ENCODE data around the gene ATG16L1.

The ATG16L1 gene

GRCh38 chr2:233251306-233252116 is at the start of gene ATG16L1:
ATG16L1 (plus strand) TSS chr2:233251673; CDS start chr2:233251828, 155 bp downstream.
- peak; percentile 76 to 94 for DNase-seq

GRCh38 chr2:233202531-233202944 is 48.9 kb upstream of the ATG16L1 start:
- no peak for DNase-seq

DNA sequence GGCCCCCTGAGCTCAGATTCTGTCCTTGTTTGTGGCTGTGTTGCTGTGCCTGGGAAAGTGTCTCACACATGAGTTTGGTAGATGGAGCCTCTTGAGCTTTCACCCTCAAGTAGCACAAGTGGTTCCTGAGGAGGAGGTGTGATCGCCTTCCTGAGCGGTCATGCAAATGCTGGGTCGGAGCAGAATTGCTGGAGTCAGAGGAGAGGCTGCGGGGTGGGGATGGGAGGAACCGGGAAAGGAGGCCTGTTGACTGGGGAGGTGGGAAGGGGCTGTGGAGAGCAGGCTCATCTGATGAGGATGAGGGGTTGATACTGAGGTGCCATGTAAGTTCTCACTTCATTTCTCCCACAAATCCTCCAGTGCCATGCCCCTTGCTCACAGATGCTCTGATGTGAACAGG is 48.4 kb upstream of the ATG16L1 start:
- DNase-seq, result no peak

DNA sequence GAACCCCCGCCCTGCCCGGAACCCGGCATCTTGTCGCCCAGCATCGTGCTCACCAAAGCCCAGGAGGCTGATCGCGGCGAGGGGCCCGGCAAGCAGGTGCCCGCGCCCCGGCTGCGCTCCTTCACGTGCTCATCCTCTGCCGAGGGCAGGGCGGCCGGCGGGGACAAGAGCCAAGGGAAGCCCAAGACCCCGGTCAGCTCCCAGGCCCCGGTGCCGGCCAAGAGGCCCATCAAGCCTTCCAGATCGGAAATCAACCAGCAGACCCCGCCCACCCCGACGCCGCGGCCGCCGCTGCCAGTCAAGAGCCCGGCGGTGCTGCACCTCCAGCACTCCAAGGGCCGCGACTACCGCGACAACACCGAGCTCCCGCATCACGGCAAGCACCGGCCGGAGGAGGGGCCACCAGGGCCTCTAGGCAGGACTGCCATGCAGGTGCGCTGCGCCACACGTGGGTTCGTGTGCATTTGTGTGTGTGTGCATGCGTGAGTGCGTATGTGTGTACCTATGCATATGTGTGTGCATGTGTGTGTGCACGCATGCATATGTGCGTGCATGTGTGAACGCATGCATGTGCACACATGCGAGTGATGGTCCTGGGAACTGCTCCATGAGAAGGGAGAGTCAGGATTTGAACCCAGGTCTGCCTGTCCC is 47.1 kb upstream of the ATG16L1 start:
- no peak for DNase-seq

DNA sequence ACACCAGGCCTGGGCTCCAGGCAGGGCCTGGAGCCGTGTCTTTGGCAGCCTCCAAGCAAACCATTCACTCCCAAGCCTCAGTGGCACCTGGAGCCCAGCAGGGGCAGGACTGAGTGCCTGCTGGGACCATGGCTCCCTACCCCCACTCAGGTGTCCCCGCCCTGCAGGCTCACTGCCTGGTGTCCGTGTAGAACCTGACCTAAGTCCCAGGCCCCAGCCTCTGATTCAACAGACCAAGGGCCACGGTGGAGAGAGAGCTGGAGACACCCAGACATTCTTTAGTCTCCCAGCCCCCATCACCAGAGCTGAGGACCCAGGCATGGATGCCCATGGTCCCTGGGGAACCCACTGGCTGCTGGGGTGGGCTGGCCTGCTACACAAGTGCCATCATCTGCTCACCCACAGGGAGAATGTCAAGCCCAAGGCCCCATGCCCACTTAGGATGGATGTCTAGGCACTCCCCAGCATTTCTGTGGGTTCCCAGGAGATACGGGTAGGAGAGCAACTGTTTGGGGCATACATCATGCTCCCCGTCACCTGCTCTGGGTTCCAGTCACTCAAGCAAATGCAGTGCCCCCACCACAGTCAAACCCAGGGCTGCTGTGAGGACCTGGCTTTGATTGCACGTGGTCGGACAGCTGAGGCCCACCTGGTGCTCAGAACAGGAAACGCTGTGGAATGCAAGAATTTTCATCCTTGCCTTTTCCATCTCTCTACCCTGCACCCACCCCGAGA is 42.9 kb upstream of the ATG16L1 start:
- DNase-seq, result no peak

GRCh38 chr2:233209117-233209532 is 42.3 kb upstream of the ATG16L1 start:
- no peak for DNase-seq

DNA sequence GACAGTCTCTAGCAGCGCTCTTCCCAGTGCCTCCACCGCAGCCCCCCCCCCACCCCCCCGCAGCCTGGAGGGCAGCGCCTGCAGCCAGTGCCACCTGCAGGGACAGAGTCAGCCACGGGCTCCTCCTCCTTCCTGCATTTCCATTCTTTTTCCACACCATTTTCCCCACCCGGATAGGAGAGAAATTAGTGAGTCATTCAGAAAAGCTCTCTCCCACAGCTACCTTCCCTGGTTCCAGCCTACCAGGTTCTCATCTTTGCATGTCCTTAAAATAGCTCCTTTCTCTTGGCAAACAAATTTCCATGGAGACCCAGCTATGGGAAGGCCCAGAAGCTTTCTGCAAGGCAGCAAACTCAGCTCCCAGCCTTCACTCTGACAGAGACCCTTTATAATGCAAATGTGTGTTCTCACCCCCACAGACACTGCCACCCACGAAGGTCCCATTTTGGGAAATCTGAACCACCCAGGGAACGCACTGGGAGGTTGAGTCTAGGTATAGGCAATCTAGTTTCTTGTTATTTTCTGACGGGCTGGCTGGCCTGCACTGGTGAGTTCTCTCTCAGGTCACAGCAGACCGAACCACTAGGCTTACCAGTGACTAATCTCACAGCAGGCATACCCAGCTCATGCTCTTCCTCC is 41.8 kb upstream of the ATG16L1 start:
- DNase-seq, result no peak

DNA sequence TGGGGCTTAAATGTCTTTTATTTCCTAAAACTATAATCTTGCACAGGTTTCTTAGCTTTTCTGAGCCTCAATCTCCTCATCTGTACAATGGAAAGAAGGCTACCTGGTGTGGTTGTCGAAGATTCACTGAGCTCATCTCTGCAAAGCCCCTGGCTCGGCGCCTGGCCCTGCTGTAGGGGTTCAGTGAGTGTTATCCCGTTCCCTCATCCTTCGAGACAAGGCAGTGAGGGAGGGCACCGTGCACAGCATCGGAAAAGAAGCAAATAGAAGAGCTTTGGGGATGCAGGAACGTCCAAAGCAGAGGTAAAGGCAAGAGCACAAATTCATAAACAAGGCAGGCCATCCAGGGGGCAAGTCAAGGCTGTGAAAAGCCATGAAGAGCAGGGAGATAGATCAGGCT is 41.2 kb upstream of the ATG16L1 start:
- no peak for DNase-seq

DNA sequence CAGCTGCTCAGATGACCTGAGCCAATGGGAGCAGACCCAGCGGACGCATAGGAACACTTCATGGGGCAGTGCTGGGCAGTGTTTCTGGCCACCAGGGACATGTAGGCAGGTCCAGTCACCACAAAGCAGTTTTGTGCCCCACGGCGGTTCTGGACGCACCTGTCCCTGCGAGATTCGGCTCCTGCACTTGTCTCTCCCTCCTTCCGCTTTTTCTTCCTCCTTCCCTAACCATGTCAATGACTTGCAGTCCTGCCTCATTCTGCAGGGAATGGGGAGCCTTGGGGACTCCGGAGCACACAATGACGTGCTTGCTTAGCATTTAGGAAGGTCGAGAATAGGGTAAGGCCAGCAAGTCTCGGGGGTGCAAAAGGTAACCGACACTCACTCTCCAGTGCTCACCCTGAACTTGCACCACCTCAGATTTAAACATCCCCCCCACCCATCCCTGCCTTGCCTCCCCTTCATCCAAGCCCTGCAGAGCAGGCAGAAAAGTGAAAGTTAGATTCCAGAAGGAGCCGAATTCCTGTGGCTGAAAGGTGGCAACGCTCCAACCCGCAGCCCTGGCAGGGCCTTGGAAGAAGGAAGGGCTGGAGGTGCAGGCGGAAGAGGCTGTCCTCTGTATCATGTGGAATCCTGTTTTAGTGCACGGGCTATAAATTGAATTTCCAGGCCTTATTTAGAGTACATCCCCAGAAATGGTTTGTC is 40.5 kb upstream of the ATG16L1 start:
- no peak for DNase-seq

- DNase-seq, result no peak
Measured at GRCh38 chr2:233211548-233211895, 40.0 kb upstream of the ATG16L1 start.

DNA sequence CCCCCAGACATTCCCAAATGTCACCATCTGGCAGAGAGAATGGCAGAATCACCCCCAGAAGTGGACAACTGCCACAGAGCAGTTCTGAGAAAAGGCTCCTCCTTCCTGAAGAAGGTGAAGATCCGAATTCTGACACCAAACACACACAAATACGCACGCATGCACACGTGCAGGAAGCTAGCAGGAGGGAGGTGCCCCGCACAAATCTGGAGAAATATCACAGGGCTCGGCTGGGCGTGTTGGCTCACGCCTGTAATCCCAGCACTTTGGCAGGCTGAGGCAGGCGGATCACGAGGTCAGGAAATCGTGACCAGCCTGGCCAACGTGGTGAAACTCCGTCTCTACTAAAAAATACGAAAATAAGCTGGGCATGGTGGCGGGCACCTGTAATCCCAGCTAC is 38.5 kb upstream of the ATG16L1 start:
- no peak for DNase-seq

GRCh38 chr2:233213975-233214374 is 37.5 kb upstream of the ATG16L1 start:
- DNase-seq, result no peak

- no peak for DNase-seq
Measured at GRCh38 chr2:233217892-233218377, 33.5 kb upstream of the ATG16L1 start.

DNA sequence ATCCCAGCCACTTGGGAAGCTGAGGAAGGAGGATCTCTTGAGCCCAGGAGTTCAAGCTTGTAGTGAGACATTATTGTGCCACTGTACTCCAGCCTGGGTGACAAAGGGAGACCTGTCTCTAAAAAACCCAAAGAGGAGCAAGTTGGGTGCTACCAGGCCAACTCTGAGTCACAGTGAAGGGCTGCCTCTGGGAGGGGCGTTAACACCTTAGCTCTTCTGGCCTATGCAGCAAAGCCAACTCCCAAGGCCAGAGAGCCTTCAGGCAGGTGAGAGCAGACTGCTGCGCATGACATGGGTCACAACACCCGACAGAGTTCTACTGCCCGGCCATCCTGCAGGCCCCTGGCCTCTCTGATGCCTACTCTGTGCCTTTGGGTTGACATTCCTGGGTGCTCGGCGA is 32.6 kb upstream of the ATG16L1 start:
- DNase-seq, result no peak

DNA sequence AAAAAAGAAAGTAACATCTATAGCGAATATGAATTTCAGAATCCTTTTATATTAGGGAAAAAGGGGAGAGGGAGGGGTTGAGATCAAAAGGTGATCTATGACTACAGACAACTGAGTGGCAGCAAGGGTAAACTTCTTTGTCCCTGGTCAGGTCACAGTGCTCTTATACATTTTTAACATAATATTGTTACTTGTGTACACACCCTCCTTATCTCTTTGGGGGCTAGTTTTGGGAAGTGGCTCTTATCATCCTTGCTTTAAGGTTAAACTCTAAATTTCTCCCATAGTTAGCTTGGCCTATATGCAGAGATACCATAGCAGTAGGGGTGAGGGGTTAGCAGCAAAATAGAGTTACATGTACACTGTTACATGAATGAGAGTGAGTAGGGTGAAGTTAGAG is 31.6 kb upstream of the ATG16L1 start:
- DNase-seq, result no peak

DNA sequence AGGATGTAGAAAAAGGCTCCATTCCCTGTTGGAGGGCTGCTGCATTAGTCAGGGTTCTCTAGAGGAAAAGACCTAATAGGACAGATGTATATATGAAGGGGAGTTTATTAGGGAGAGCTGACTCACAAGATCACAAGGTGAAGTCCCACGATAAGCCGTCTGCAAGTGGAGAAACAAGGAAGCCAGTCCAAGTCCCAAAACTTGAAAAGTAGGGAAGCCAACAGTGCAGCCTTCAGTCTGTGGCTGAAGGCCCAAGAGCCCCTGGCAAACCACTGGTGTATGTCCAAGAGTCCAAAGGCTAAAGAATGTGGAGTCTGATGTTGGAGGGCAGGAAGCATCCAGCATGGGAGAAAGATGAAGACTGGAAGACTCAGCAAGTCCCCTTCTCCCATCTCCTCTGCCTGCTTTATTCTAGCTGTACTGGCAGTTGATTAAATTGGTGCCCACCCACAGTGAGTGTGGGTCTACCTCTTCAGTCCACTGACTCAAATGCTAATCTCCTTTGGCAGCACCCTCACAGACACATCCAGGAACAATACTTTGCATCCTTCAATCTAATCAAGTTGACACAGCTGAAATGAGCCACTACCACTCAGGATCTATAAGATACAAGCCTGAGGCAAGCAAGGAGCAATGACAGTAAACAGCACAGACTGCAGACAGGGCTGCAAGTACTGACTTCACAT is 30.0 kb upstream of the ATG16L1 start:
- DNase-seq, result no peak

DNA sequence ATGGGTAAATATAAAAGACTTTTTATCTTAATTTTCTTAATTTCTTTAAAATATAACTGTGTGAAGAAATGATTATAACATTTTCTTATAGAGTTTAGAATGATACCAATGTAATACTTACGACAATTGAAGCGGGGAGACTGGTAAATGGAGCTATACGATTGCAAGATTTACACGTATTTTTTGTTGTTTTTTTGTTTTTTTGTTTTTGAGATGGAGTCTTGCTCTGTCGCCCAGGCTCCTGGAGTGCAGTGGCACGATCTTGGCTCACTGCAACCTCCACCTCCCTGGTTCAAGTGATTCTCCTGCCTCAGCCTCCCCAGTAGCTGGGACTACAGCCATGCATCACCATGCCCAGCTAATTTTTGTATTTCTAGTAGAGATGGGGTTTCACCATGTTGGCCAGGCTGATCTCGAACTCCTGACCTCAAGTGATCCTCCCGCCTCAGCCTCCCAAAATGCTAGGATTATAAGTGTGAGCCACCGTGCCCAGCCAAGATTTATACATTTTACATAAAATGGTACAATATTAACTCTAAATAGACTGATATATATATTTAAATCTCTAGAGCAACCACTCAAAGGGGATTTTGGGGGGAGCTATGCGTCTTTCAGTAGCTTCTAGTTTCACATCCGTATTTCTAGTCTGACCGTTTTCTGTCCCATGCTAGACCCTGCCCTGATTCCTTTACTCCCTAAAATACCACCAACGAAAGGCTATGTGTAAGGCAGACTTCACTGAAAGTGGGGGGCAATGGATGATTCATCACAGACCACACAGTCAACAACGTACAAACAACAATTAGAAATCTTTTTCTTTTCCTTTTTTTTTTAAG is 28.2 kb upstream of the ATG16L1 start:
- no peak for DNase-seq

- DNase-seq, result peak in 1 of 2 donors; percentile 12
Measured at GRCh38 chr2:233225230-233226068, 26.0 kb upstream of the ATG16L1 start.

GRCh38 chr2:233226511-233227031 is 24.9 kb upstream of the ATG16L1 start:
- no peak for DNase-seq

All from bone marrow (tissue), 2 donors.